PC-3 (cell line): Measurements from ENCODE around the gene TNFSF10. TPM values are rescaled to one million over a fixed set of nuclear protein-coding genes. Genes with fewer than 3 reads are reported as not detected.

ENCODE experiments used
- ATAC-seq: fragments of 200-7000 bp; cut with Tn5 transposase; 2 replicates; pipeline ENCODE4 v1.9.1; 2020; ENCODE audit warnings: mild to moderate bottlenecking, moderate library complexity
- BruUV-seq: library from RNA; stranded (reverse); fragments of 400-500 nt; replicated peaks from 2 replicates; lab custom pipeline; 2021; lab: Mats Ljungman, UMichigan
- CTCF ChIA-PET: fragments of 300-600 bp; sonication (Branson Sonifier 250); formaldehyde crosslinking; loops from one replicate; lab custom pipeline; 2022; ENCODE audit warnings: antibody characterized with exemption; lab: Charles Lee
- POLR2A ChIA-PET: fragments of 300-600 bp; sonication (Branson Sonifier 250); formaldehyde crosslinking; loops from one replicate; lab custom pipeline; 2022; ENCODE audit warnings: antibody characterized with exemption; ENCODE audit not compliant: unreplicated experiment; lab: Charles Lee
- DNase-seq: peaks from one replicate; pipeline ENCODE4 v3.0.0-alpha.2; 2015
- H2AFZ ChIP-seq: fragments of 300-600 bp; sonication (generic); 2 replicates; pipeline ENCODE4 v1.6.0; 2016; ENCODE audit warnings: antibody characterized with exemption, low read length
- H3F3A ChIP-seq: fragments of 300-600 bp; sonication (generic); one replicate; pipeline ENCODE4 v1.6.0; 2017; ENCODE audit warnings: antibody characterized with exemption, low read length, control low read depth, mild to moderate bottlenecking; ENCODE audit not compliant: unreplicated experiment
- H3K27ac ChIP-seq: fragments of 300-600 bp; sonication (generic); 2 replicates; pipeline ENCODE4 v1.5.1; 2016; ENCODE audit warnings: mild to moderate bottlenecking, low read length
- H3K27me3 ChIP-seq: fragments of 300-600 bp; sonication (generic); 2 replicates; pipeline ENCODE4 v1.6.1; 2016; ENCODE audit warnings: low read length, mixed read lengths
- H3K36me3 ChIP-seq: fragments of 300-600 bp; sonication (generic); 2 replicates; pipeline ENCODE4 v1.6.1; 2016; ENCODE audit warnings: low read depth, mixed run types, low read length, mixed read lengths
- H3K4me1 ChIP-seq: fragments of 300-600 bp; sonication (generic); 2 replicates; pipeline ENCODE4 v1.5.1; 2016; ENCODE audit warnings: low read length; ENCODE audit not compliant: insufficient read depth
- H3K4me2 ChIP-seq: fragments of 300-600 bp; sonication (generic); 2 replicates; pipeline ENCODE4 v1.6.0; 2016; ENCODE audit warnings: low read length
- H3K4me3 ChIP-seq: fragments of 300-600 bp; sonication (generic); 2 replicates; pipeline ENCODE4 v1.5.1; 2016; ENCODE audit warnings: mild to moderate bottlenecking, low read length, mixed read lengths
- H3K79me2 ChIP-seq: fragments of 300-600 bp; sonication (generic); 2 replicates; pipeline ENCODE4 v1.6.1; 2017; ENCODE audit warnings: low read length, mixed read lengths
- H3K9ac ChIP-seq: fragments of 300-600 bp; sonication (generic); 2 replicates; pipeline ENCODE4 v1.6.0; 2016; ENCODE audit warnings: mild to moderate bottlenecking, low read length
- H3K9me2 ChIP-seq: fragments of 300-600 bp; sonication (generic); replicated peaks from 2 replicates; pipeline ENCODE4 v1.6.1; 2016; ENCODE audit warnings: mixed run types, low read length, mixed read lengths
- H3K9me3 ChIP-seq: fragments of 300-600 bp; sonication (generic); 2 replicates; pipeline ENCODE4 v1.6.1; 2016; ENCODE audit warnings: low read length, mixed read lengths
- H4K20me1 ChIP-seq: fragments of 300-600 bp; sonication (generic); 2 replicates; pipeline ENCODE4 v1.6.1; 2016; ENCODE audit warnings: low read length, mixed read lengths
- EZH2 ChIP-seq: fragments of 300-600 bp; sonication (generic); IDR thresholded peaks from one replicate; pipeline ENCODE4 v1.6.1; 2017; ENCODE audit warnings: antibody characterized with exemption, mild to moderate bottlenecking, low read length; ENCODE audit not compliant: unreplicated experiment
- EZH2phosphoT487 ChIP-seq: fragments of 300-600 bp; sonication (generic); IDR thresholded peaks from 2 replicates; pipeline ENCODE4 v1.6.1; 2018; ENCODE audit warnings: mild to moderate bottlenecking, antibody characterized with exemption, low read length, borderline replicate concordance
- intact Hi-C: fragments of 100-400 bp; cut with micrococcal nuclease; formaldehyde crosslinking; loops from 2 replicates; pipeline ENCODE4 v1.9.0; 2023
- total RNA-seq: library from RNA; depleted of rRNA; stranded (reverse); fragments of >200 nt; gene quantifications from 2 replicates; pipeline ENCODE4 v1.2.3, GENCODE V29; 2014
- TF ChIP-seq, protein P1 (sequence below): fragments of 300-600 bp; sonication (generic); conservative IDR thresholded peaks from 2 replicates; pipeline ENCODE4 v1.5.1; 2017; ENCODE audit warnings: antibody characterized with exemption, low read depth, mild to moderate bottlenecking, low read length

The TNFSF10 gene
- total RNA-seq, 1 experiment from 2014 or later: 0.58 TPM

- Histone ChIP-seq H3K4me2 (no peak overlapping the region), H2AFZ (no peak overlapping the region), H3F3A (no peaks in the 10 kb centered on the region), H3K36me3 (no peaks in the 10 kb centered on the region), H3K4me3 (no peak overlapping the region), H3K9me3 (no peaks in the 10 kb centered on the region), H3K4me1 (peaks cover 14% of the 10 kb centered on the region), H3K27me3 (no peaks in the 10 kb centered on the region), H4K20me1 (no peaks in the 10 kb centered on the region), H3K9ac (no peak overlapping the region), H3K9me2 (no peaks in the 10 kb centered on the region), H3K79me2 (no peaks in the 10 kb centered on the region), H3K27ac (no peak overlapping the region)
- peak; percentile 53 for DNase-seq
- POLR2A ChIA-PET: interaction anchor here (0.6 kb wide), 1 partner anchor 1412 kb away, joined by 3 read pairs; no protein-coding TSS in a partner anchor
- TF ChIP-seq EZH2phosphoT487 (no peak), EZH2 (no peak)
- TF ChIP-seq, protein P1, sequence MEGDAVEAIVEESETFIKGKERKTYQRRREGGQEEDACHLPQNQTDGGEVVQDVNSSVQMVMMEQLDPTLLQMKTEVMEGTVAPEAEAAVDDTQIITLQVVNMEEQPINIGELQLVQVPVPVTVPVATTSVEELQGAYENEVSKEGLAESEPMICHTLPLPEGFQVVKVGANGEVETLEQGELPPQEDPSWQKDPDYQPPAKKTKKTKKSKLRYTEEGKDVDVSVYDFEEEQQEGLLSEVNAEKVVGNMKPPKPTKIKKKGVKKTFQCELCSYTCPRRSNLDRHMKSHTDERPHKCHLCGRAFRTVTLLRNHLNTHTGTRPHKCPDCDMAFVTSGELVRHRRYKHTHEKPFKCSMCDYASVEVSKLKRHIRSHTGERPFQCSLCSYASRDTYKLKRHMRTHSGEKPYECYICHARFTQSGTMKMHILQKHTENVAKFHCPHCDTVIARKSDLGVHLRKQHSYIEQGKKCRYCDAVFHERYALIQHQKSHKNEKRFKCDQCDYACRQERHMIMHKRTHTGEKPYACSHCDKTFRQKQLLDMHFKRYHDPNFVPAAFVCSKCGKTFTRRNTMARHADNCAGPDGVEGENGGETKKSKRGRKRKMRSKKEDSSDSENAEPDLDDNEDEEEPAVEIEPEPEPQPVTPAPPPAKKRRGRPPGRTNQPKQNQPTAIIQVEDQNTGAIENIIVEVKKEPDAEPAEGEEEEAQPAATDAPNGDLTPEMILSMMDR: no peak
- CTCF ChIA-PET: no interaction called here
- intact Hi-C loops: no loop called here
- no TSS peak for BruUV-seq
- ATAC-seq: peak; percentile 79
These were observed 55.9 kb downstream of the TNFSF10 start for GRCh38 chr3:172467170-172467824.

DNA sequence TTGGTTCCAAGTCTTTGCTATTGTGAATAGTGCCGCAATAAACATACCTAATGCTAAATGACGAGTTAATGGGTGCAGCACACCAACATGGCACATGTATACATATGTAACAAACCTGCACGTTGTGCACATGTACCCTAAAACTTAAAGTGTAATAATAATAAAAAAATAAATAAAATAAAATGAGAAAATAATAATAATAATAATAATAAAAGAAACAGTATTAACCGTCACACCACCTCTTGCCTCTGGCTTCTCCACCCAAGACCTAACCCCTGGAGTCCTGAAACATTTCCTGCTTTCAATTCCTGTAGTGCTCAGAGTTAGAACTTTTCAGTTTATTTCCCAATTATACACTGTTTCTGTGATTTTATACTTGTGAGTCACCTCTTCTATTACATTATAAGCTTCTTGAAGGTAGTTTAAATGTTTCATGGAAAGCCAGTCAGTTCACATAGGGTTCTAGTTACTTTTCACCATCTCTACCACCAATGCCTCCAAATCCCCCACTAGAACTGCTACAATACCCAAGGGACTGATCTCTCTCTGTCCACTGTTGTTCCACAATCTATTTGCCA is 56.6 kb downstream of the TNFSF10 start:
- Histone ChIP-seq H3K79me2 (no peaks in the 10 kb centered on the region), H2AFZ (no peak overlapping the region), H3K9me3 (no peaks in the 10 kb centered on the region), H3K4me2 (no peak overlapping the region), H3K9ac (no peak overlapping the region), H3F3A (no peaks in the 10 kb centered on the region), H3K27me3 (no peaks in the 10 kb centered on the region), H4K20me1 (no peaks in the 10 kb centered on the region), H3K9me2 (no peaks in the 10 kb centered on the region), H3K4me3 (no peak overlapping the region), H3K4me1 (peaks cover 14% of the 10 kb centered on the region), H3K36me3 (no peaks in the 10 kb centered on the region), H3K27ac (no peak overlapping the region)
- ChIA-PET POLR2A (interaction anchor here (0.6 kb wide), 1 partner anchor 1411 kb away, joined by 3 read pairs; no protein-coding TSS in a partner anchor), CTCF (no interaction called here)
- no TSS peak for BruUV-seq
- no peak for TF ChIP-seq EZH2phosphoT487
- TF ChIP-seq, protein P1: no peak
- no peak for TF ChIP-seq EZH2
- peak; percentile 4 for DNase-seq
- ATAC-seq: peak; percentile 33
- intact Hi-C loops: no loop called here

GRCh38 chr3:172465281-172465680 is 57.9 kb downstream of the TNFSF10 start:
- Histone ChIP-seq H3K9me3 (no peaks in the 10 kb centered on the region), H3K27me3 (no peaks in the 10 kb centered on the region), H3K9me2 (no peaks in the 10 kb centered on the region), H3K4me1 (peaks cover 14% of the 10 kb centered on the region), H3K36me3 (no peaks in the 10 kb centered on the region), H3K4me2 (no peak overlapping the region), H3K9ac (no peak overlapping the region), H2AFZ (no peak overlapping the region), H4K20me1 (no peaks in the 10 kb centered on the region), H3K79me2 (no peaks in the 10 kb centered on the region), H3K27ac (no peak overlapping the region), H3K4me3 (no peak overlapping the region), H3F3A (no peaks in the 10 kb centered on the region)
- no TSS peak for BruUV-seq
- no peak for ATAC-seq
- no peak for DNase-seq
- ChIA-PET POLR2A (no interaction called here), CTCF (no interaction called here)
- intact Hi-C loops: no loop called here
- TF ChIP-seq, protein P1: no peak
- TF ChIP-seq EZH2phosphoT487: no peak
- no peak for TF ChIP-seq EZH2
